AG10803 (cell line): ENCODE measurements around the gene GBGT1.

Experiments
- DNase-seq: peaks from one replicate; pipeline ENCODE4 v3.0.0; 2010; ENCODE audit warnings: low read depth
- H3K4me3 ChIP-seq: 2 replicates; pipeline ENCODE4 v1.5.1; 2011; ENCODE audit warnings: mild to moderate bottlenecking, low read length, control low read depth
- CTCF ChIP-seq: conservative IDR thresholded peaks from 2 replicates; pipeline ENCODE4 v1.5.1; 2011; ENCODE audit warnings: mild to moderate bottlenecking, low read length, control low read depth, inconsistent platforms

Gene GBGT1

DNA sequence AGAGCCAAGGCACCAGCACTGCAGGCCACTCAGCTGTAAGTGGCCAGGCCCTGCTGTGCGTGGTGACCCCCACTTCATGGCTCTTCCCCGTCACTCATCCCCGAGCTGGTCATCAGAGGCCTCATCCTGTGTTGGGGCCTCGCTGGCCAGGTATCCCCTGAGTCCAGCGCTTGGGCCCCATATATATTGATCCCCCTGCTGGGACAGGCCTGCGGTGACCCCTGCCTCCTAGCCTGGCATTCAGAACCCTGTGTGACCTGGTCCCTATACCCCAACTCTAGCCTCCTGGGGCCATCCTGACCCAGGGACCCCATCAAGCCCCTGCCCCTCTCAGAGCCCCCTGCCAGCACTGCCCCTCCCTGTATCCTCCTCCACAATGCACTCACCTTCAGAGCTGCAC is 12.7 kb downstream of the GBGT1 start:
- TF ChIP-seq CTCF = no peak

GRCh38 chr9:133149130-133150015 is 14.3 kb downstream of the GBGT1 start:
- DNase-seq = peak; percentile 90

More for the DNA sequence above, 12.7 kb downstream of the GBGT1 start:
- H3K4me3 ChIP-seq = no peak overlapping the region
- DNase-seq = no peak

GRCh38 chr9:133148199-133149129 is 15.2 kb downstream of the GBGT1 start:
- peak; percentile 54 for DNase-seq

More at GRCh38 chr9:133149130-133150015, 14.3 kb downstream of the GBGT1 start:
- peak; percentile 13; the same call in 1 of the 2 replicates for TF ChIP-seq CTCF
- peak overlapping the region; percentile 53 for H3K4me3 ChIP-seq

GRCh38 chr9:133147412-133148198 is 16.1 kb downstream of the GBGT1 start:
- peak; percentile 45 for DNase-seq

More at GRCh38 chr9:133148199-133149129, 15.2 kb downstream of the GBGT1 start:
- H3K4me3 ChIP-seq = peak overlapping the region; percentile 84
- no peak for TF ChIP-seq CTCF

GRCh38 chr9:133146746-133147411 is 16.8 kb downstream of the GBGT1 start:
- H3K4me3 ChIP-seq = no peak overlapping the region
- TF ChIP-seq CTCF = no peak
- no peak for DNase-seq

More at GRCh38 chr9:133147412-133148198, 16.1 kb downstream of the GBGT1 start:
- peak overlapping the region; percentile 84 for H3K4me3 ChIP-seq
- TF ChIP-seq CTCF = peak; percentile 95
